Right atrium auricular region (tissue), 2 donors: ENCODE measurements around the gene MAP7D3. TPM values are rescaled to one million over a fixed set of nuclear protein-coding genes. Genes with fewer than 3 reads are reported as not detected.
"Not testable (repeated sequence)": the region's sequence is repeated elsewhere in the genome, so short reads cannot be mapped to it uniquely, and the experiment has no call there.

Experiments used
- DNase-seq: peaks from one replicate; pipeline ENCODE4 v3.0.0-alpha.2; 2019; ENCODE audit warnings: low spot score
- H3K27ac ChIP-seq, 2 donors: fragments of 200-600 bp; sonication (generic); 1 replicate in 1 of 2; 2 replicates in 1 of 2; pipeline ENCODE4 v1.5.1; 2016 to 2019
- H3K27me3 ChIP-seq, 2 donors: fragments of 200-600 bp; sonication (generic); one replicate each; pipeline versions ENCODE4 v1.5.1 to v1.6.0; 2017 to 2019
- H3K36me3 ChIP-seq: fragments of 200-600 bp; sonication (generic); one replicate; pipeline ENCODE4 v1.5.1; 2016
- H3K4me1 ChIP-seq, 2 donors: fragments of 200-600 bp; sonication (generic); one replicate each; pipeline versions ENCODE4 v1.5.1 to v1.6.0; 2017 to 2019
- H3K4me3 ChIP-seq, 2 donors: fragments of 200-600 bp; sonication (generic); 1 replicate in 1 of 2; 2 replicates in 1 of 2; pipeline ENCODE4 v1.5.1; 2017 to 2019; ENCODE audit warnings: mild to moderate bottlenecking in 1 of 2, moderate library complexity in 1 of 2
- H3K9me3 ChIP-seq, 2 donors: fragments of 200-600 bp; sonication (generic); one replicate each; pipeline ENCODE4 v1.5.1; 2019
- CTCF ChIP-seq, 2 donors: fragments of 200-600 bp; sonication (generic); IDR thresholded peaks; one replicate each; pipeline ENCODE4 v1.5.1; 2019; ENCODE audit warnings: antibody characterized with exemption in 2 of 2
- total RNA-seq, 2 donors: library from RNA; depleted of rRNA; stranded (reverse); fragments of >200 nt; gene quantifications; one replicate each; pipeline ENCODE4 v1.1.0, GENCODE V29; 2016

The MAP7D3 gene, protein sequence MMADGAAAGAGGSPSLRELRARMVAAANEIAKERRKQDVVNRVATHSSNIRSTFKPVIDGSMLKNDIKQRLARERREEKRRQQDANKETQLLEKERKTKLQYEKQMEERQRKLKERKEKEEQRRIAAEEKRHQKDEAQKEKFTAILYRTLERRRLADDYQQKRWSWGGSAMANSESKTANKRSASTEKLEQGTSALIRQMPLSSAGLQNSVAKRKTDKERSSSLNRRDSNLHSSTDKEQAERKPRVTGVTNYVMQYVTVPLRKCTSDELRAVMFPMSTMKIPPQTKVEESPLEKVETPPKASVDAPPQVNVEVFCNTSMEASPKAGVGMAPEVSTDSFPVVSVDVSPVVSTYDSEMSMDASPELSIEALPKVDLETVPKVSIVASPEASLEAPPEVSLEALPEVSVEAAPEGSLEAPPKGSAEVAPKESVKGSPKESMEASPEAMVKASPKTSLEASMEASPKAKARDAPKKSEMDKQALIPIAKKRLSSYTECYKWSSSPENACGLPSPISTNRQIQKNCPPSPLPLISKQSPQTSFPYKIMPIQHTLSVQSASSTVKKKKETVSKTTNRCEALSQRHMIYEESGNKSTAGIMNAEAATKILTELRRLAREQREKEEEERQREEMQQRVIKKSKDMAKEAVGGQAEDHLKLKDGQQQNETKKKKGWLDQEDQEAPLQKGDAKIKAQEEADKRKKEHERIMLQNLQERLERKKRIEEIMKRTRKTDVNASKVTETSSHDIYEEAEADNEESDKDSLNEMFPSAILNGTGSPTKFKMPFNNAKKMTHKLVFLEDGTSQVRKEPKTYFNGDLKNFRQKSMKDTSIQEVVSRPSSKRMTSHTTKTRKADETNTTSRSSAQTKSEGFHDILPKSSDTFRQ
- 10 to 100 TPM; 10.8 to 13.4 TPM for total RNA-seq

DNA sequence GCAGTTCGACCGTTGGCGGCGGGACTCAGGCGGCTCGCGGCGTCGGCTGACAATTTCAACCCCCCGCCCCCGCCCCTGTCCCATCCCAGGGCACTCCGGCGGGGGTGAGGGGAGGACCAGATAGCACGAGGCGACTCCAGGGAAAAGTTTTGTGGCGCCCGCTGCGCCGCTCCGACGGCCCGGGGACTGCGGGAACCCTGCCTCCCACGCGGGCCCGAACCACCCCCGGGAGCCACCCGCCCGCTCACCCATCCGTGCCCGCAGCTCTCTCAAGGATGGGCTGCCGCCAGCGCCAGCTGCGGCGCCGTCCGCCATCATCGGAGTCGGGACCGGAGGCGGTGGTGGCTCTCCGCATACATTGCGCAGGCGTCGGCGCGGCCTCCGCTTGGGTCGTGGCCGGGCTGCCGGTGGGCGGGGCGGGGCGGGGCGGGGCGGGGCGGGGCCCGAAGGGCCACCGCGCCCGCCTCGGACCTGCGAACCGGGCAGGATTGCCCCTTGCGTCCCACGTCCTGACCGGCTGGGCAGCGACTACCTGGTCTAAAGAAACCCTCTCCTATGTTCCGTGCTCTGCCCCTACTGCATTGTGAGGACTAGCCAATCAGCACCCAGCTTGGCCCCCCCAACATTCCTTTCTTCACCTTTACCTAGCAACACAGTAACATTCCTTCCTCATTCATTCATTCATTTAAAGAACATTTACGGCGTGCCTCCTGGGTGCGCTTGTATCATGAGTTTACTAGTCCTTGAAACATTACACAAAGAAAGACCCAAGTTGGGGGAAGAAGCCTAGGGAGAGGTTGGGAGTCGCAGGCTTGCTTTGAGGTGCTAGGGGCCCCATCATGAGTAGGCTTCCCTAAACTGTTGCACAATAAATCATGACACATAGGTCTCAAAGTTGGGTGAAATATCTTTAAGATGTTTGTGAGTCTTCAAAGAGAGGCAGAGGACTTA, at the start of gene MAP7D3:
MAP7D3 (minus strand) TSS at position 360 of the 951 bp plus-strand sequence; CDS start at position 318, 42 bp downstream.
- no peak for DNase-seq
- Histone ChIP-seq H3K4me3 (peak within 1 kb of the TSS; percentile 50 to 70), H3K4me1 (no peaks in the 10 kb centered on the region), H3K36me3 (no peaks in the 10 kb centered on the region), H3K27ac (peak within 1 kb of the TSS; percentile 84 to 86), H3K27me3 (no peaks in the 10 kb centered on the region), H3K9me3 (no peaks in the 10 kb centered on the region)
- no peak for TF ChIP-seq CTCF (IDR thresholded peaks at IDR 0.05)

DNA sequence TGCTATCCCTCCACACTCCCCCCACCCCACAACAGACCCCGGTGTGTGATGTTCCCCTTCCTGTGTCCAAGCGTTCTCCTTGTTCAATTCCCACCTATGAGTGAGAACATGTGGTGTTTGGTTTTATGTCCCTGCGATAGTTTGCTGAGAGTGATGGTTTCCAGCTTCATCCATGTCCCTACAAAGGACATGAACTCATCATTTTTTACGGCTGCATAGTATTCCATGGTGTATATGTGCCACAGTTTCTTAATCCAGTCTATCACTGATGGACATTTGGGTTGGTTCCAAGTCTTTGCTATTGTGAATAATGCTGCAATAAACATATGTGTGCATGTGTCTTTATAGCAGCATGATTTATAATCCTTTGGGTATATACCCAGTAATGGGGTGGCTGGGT, 49.5 kb upstream of the MAP7D3 start, which contains the start of gene ADGRG4:
ADGRG4 (plus strand) TSS at position 243 of the 400 bp plus-strand sequence. CDS start 7,815 bp downstream, outside the sequence.
- H3K27ac ChIP-seq, H3K36me3 ChIP-seq, DNase-seq: not testable (repeated sequence)

GRCh38 chrX:136295380-136295779, 44.2 kb upstream of the MAP7D3 start:
- no peak overlapping the region for H3K4me3 ChIP-seq
- TF ChIP-seq CTCF (IDR thresholded peaks at IDR 0.05) = no peak
- no peaks in the 10 kb centered on the region for H3K27me3 ChIP-seq
- no peaks in the 10 kb centered on the region for H3K36me3 ChIP-seq
- H3K4me1 ChIP-seq = no peaks in the 10 kb centered on the region
- no peak overlapping the region for H3K27ac ChIP-seq
- DNase-seq = no peak
- H3K9me3 ChIP-seq = no peaks in the 10 kb centered on the region

More for the DNA sequence above, 49.5 kb upstream of the MAP7D3 start, which contains the start of gene ADGRG4:
- not testable (repeated sequence) for H3K4me3 ChIP-seq, H3K27me3 ChIP-seq, H3K9me3 ChIP-seq, H3K4me1 ChIP-seq

GRCh38 chrX:136292656-136293055, 41.5 kb upstream of the MAP7D3 start:
- H3K36me3 ChIP-seq = no peaks in the 10 kb centered on the region
- DNase-seq = no peak
- H3K4me3 ChIP-seq = no peak overlapping the region
- H3K4me1 ChIP-seq = no peaks in the 10 kb centered on the region
- no peak for TF ChIP-seq CTCF (IDR thresholded peaks at IDR 0.05)
- no peaks in the 10 kb centered on the region for H3K27me3 ChIP-seq
- H3K9me3 ChIP-seq = no peaks in the 10 kb centered on the region
- H3K27ac ChIP-seq = no peak overlapping the region

- H3K36me3 ChIP-seq = no peaks in the 10 kb centered on the region
- H3K27me3 ChIP-seq = no peaks in the 10 kb centered on the region
- H3K4me1 ChIP-seq = no peaks in the 10 kb centered on the region
- no peak overlapping the region for H3K4me3 ChIP-seq
- H3K27ac ChIP-seq = no peak overlapping the region
- no peak for DNase-seq
- no peaks in the 10 kb centered on the region for H3K9me3 ChIP-seq
- TF ChIP-seq CTCF (IDR thresholded peaks at IDR 0.05) = no peak
Measured at GRCh38 chrX:136291824-136292223, 40.6 kb upstream of the MAP7D3 start.

GRCh38 chrX:136286375-136286774, 35.2 kb upstream of the MAP7D3 start:
- H3K4me1 ChIP-seq, H3K27ac ChIP-seq, H3K9me3 ChIP-seq, H3K36me3 ChIP-seq, H3K4me3 ChIP-seq, H3K27me3 ChIP-seq, DNase-seq: not testable (repeated sequence)
